Dedifferentiated amniotic fluid mesenchymal stem cell (primary cell): ENCODE data around the gene HOXB8.

Experiments used
- DNase-seq: peaks from one replicate; pipeline ENCODE4 v3.0.0-alpha.2; 2016; ENCODE audit errors: extremely low spot score

The HOXB8 gene

DNA sequence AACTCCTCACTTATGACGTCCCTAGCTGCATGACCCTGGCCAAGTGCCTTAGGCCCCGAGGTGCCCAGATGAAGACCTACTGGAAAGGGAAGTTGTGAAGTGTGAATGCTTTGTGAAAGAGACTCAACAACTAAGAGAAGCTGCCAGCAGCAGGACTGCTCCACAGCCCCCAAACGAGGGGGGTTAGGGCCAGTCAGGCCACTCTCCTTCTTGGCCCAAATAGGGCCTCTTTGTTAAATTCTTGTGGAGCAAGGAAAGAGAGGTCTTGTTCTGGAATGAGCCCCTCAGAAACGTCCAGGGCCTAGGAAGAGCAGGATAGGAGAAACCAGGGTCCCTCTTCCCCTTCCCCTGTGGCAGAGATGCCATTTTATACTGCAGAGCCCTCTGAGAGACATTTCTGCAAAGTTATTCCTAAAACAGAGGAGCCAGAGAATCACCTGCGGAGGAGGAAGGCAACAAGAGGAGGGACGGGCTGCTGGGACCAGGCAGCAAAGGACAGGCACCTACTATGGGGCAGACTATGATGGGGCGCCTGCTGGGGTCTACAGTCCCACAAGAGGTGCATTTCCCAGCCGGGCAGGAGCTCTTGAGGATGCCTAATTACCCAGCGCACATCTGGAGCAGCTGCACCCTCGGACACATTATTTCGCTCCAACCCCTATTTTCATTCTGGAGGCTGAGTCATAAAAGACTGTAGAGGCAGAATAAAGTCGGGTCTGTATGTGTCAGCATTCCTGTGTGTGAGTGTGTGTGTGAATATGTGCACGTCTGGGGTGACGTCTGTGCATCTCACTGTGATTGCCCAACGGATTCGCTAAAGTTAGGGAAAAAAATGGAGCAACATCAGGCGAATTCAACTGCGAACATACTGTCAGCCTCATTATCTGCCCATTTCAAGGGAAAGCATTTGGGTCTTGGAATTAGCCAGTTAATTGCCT lies 22.5 kb upstream of the HOXB8 start:
- DNase-seq: no peak

GRCh38 chr17:48636177-48637018 lies 21.3 kb upstream of the HOXB8 start:
- DNase-seq: no peak

DNA sequence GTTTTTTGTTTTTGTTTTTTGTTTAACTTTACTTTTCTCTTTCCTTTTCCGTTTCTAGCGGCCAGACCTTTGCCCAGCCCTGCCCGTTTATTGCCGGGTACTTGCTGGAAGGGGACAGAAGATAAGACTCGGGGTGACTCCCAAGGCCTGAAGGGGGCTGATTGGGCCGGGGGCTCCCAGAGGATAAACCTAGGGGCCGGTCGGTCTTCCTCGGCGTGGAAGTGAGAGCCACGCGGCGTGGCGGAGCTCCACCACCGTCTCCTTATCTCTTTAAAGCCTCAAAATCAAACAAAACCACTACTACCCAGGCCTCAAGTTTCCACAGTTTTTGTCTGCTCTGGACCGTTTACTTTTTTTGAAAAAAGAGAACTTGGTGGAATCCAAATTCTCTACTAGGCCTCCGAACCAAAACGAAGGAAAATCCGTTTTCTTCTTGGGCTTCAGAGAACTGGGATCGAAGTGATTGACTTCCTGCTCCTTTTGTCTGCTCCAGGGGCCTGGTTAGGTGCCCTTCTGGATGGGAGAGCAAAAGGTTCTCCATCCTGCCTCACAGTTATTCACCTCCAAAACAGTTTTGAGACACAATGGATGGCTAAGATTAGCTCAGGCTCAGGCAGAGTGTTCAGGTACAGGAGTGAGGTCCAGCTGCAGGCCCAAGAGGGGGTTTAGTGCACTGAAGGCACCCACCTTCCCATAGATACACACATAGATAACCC lies 19.6 kb upstream of the HOXB8 start:
- no peak for DNase-seq

DNA sequence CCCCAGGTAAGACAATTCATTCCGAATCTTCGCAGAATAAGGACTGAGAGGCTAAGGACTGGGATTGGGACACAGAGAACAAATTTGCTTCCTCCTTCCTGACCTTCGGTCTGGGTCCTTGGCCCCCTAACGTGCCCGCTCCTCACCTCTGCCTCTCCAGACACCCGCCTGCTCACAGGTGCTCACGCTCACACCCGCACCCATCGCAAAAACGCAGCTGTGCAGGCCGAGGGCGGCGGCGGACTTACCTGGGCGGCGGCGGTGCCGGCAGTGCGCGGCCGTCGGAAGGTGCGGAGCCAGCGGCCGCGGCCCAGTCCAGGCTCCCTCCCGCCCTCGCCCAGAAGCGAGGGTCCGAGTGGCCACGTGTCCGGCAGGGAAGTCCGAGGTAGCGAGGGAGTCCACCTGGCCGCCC lies 18.2 kb upstream of the HOXB8 start:
- DNase-seq: no peak

DNA sequence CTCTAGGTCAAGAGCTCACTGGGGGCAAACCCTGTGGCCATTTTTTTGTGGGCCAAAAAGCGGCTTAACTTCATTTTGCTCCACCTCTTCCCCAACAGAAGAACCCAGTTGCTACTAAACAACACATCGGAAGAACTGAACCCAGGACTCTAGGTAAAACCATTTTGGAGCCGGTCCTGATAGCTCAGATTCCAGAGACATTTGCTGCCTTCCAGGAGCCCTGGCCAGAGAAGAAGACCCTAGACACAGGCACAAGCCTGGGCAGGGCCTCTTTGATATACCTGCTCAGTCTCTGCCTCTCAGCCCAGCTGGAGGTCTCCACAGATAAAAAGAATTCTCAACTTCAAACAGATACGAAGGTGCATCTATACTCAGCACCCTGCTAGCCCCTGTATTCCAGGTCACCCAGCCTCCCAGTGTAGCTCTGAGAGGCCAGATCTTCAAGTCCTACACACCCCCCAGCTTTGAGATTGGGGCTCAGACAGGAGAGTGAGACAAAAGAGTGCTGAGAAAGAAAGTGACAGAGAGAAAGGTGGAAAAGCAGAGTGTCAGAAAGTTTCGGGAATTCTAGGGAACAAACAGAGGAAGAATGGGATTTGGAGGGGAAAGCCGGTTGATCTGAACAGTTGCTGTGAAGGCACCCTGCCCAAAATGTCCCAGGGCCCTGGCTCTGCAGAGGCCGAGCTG lies 17.6 kb upstream of the HOXB8 start:
- no peak for DNase-seq

- DNase-seq: no peak
These were observed 16.8 kb upstream of the HOXB8 start for GRCh38 chr17:48631693-48632578.

DNA sequence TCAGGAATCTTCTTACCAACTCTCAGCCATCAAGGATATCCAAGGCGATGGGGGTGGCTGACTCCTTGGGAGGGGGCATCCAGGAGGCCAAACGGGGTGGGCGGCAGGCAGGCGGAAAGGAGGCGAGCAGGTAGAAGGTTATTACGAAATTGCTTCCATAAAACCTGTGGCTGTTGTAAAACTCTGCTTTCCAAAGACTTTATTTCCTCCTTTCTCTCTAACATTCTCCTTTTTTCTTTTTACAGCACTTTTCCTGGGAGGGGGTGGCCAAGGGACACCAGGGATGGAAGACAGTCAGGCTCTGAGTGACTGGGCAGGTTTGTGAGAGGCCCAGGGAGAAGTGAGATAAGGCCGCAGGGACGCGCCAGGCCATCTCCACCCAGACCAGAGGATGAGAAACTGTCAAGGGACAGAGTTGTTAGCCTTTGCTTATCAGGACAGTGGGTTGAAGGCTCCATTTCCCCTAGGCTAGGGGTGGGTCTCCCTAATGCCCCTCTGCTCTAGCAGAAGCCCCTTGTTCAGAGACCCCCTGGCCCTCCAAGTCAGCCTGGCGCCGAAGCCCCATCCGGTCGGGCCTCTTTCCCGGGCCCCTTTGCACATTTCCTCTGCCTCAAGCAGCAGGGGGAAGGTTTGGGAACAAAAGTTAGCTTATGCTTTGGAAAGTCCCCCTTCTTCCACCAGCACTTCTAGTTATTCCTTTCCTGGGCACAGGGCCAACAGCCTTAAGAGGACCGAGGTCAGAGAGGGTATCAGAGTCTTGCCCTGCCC lies 16.0 kb upstream of the HOXB8 start:
- DNase-seq: no peak

DNA sequence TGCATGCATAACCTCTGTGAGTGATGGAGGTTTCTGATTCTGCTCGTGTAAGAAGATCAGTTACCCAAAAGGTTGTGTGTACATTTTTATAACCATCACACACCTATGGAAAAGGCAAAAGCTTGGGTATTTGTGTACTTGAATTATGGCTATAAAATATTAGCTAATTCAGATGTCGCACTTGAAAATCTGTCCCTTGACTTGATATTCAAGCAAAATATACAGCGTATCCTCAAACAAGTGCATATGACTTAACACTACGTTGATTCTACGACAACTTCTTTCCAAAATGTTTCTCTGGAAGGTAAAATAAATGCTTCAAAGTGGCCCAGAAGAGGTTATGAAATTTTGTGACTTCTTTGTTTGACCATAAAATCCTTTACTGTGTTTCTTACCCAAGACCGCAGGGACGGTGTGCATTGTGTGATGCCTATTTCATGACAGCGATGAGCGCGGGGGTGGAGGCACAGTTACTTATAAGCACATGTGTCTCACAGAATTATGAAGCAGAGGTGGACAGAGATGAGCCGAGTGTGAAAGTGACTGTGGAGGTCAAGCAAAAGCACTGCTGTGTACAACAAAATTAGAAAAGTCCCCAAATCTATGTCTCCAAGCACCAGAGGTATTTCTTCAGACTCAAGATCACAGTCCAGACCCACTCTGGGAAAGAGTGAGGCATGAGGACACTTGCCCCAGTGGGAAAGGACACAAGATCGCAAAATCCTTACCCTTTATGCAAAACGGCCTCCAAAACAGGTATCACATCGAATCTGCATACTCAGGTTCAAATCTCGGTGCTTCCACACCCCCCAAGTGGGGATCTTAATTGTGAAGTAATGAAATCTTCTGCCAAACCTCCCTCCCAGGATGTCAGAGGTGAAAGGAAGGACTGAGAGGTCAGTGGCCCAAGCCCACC lies 15.2 kb upstream of the HOXB8 start:
- DNase-seq: no peak

- no peak for DNase-seq
These were observed 14.3 kb upstream of the HOXB8 start for GRCh38 chr17:48629411-48629759.

GRCh38 chr17:48628649-48629410 lies 13.7 kb upstream of the HOXB8 start:
- DNase-seq: no peak

DNA sequence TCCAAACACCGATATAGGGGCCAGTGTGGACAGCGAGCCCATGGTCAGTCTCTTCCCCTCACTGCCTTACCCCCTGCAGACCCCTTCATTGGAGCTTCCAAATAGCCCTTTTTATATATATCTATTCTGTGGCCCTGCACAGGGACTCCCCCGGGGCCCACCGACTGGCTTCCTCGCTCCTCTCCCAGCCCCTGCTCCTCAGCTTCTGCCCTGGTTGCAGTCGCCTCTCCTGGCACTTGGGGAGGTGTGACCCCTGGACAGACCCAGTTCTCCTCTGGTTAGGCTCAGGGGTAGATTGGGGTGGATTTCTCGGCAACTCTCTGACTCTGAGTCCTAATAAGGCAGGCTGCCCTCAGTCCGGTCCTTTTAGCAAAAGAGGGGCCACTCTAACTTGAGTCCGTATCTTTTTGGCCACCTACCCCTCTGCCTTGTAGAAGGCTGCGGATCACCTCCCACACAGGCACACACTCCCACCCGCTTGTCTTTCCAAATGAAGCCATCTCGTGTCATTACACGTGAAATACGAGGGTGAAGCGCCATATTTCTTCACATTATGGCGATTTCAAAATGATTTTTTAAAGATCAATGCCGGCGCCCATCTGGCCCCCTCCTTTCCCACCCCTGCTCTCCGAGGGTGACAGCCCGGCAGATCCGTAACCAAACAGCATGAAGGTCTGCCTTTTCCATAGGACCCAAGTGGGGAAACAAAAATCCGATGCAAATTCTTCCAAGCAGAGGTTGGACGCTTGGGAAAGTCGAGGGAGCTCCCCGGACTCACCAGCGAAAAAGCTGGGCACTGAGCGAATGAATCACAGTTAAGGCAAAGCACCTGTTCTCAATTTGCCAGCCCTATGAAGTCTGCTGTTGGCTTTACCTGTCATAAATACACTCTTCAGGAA lies 12.8 kb upstream of the HOXB8 start:
- DNase-seq: no peak

- DNase-seq: no peak
These were observed 12.1 kb upstream of the HOXB8 start for GRCh38 chr17:48627118-48627597.

DNA sequence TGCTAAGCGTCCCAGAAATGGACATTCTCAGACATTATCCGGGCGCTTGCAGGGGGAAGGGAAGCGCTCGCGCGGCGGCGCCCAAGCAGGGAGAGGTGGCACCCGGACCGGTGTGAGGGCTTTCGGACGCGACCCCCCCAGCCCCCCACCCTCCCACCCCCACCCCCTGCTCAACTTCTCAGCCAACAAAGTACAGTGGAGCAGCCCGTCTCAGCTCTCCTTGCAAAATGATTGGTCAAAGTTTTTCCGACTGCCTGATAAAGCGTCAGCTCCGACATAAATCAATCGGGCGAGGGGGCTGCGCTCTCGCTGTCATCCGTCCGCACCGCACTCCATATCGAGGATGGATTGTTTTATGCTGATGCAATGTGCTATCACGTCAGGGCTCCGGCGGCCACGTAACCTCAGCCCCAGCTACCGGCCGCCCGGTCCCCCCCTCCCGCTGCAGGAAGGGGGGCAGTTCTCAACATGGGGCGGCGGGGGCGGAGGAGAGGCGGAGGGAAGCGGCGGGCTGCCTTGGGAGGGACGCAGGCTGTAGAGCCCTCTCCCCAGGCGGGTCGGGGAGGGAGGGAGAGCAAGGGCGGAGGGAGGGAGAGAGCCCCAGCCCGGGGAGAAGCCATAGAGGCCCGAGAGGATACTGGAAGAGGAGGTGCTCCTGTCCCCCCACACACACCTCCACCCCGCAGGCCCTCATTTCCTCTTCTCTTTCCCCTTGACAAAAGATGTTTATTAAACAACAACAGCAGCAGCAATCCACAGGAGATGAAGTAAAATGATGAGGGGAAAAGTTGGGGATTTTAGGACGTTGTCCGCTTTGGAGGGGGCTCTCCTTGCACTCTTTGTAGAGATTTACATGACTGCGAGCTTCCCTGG lies 11.4 kb upstream of the HOXB8 start, which contains the start of gene HOXB9:
HOXB9 (minus strand) TSS at position 114 of the 873 bp plus-strand sequence; CDS start at position 25, 89 bp downstream.
- no peak for DNase-seq

GRCh38 chr17:48625495-48626244 lies 10.6 kb upstream of the HOXB8 start:
- DNase-seq: no peak
